ENCODE data around the gene SUN2. TPM values are rescaled to one million over a fixed set of nuclear protein-coding genes. Genes with fewer than 3 reads are reported as not detected.

The SUN2 gene
- total and polyA plus RNA-seq, 2 of the 13 experiments (the other 11 are each of a cell fraction or from before 2014, with no cell fraction given): 45.6 to 56.6 TPM

DNA sequence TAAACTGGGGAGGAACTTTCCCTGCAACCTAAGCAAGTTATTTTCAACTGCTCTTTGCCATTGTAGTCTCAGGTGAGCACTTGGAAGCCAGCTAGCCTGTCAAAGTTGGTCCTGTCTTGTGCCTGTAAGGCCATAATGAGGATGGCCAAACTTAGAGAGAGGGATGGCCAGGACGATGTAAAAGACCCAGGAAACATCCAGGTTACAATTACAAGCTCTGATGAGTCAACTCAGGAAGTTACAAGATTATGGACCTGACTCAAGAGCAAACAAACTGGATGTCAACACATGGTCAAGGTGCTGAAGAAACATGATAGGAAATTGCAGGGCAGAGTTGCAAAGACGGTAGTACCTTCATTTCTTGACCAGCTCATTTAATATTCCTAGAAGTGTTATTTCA lies 48.5 kb downstream of the SUN2 start (continued):
- TF ChIP-seq, protein P1, sequence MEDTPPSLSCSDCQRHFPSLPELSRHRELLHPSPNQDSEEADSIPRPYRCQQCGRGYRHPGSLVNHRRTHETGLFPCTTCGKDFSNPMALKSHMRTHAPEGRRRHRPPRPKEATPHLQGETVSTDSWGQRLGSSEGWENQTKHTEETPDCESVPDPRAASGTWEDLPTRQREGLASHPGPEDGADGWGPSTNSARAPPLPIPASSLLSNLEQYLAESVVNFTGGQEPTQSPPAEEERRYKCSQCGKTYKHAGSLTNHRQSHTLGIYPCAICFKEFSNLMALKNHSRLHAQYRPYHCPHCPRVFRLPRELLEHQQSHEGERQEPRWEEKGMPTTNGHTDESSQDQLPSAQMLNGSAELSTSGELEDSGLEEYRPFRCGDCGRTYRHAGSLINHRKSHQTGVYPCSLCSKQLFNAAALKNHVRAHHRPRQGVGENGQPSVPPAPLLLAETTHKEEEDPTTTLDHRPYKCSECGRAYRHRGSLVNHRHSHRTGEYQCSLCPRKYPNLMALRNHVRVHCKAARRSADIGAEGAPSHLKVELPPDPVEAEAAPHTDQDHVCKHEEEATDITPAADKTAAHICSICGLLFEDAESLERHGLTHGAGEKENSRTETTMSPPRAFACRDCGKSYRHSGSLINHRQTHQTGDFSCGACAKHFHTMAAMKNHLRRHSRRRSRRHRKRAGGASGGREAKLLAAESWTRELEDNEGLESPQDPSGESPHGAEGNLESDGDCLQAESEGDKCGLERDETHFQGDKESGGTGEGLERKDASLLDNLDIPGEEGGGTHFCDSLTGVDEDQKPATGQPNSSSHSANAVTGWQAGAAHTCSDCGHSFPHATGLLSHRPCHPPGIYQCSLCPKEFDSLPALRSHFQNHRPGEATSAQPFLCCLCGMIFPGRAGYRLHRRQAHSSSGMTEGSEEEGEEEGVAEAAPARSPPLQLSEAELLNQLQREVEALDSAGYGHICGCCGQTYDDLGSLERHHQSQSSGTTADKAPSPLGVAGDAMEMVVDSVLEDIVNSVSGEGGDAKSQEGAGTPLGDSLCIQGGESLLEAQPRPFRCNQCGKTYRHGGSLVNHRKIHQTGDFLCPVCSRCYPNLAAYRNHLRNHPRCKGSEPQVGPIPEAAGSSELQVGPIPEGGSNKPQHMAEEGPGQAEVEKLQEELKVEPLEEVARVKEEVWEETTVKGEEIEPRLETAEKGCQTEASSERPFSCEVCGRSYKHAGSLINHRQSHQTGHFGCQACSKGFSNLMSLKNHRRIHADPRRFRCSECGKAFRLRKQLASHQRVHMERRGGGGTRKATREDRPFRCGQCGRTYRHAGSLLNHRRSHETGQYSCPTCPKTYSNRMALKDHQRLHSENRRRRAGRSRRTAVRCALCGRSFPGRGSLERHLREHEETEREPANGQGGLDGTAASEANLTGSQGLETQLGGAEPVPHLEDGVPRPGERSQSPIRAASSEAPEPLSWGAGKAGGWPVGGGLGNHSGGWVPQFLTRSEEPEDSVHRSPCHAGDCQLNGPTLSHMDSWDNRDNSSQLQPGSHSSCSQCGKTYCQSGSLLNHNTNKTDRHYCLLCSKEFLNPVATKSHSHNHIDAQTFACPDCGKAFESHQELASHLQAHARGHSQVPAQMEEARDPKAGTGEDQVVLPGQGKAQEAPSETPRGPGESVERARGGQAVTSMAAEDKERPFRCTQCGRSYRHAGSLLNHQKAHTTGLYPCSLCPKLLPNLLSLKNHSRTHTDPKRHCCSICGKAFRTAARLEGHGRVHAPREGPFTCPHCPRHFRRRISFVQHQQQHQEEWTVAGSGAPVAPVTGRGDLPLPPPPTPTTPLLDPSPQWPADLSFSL (CRISPR knock-in tag; IDR thresholded peaks at IDR 0.05): no peak
- TF ChIP-seq KLF16 (CRISPR knock-in tag; IDR thresholded peaks at IDR 0.05) (peak in 1 of 2 experiments; percentile 71; a peak in 1 of 4 replicates), GATAD2A (CRISPR knock-in tag; IDR thresholded peaks at IDR 0.05) (peak; percentile 81), FOXO1 (CRISPR knock-in tag; IDR thresholded peaks at IDR 0.05) (peak; percentile 81), MYNN (CRISPR knock-in tag; IDR thresholded peaks at IDR 0.05; ENCODE audit: low read depth) (no peak), RXRB (CRISPR knock-in tag; IDR thresholded peaks at IDR 0.05; ENCODE audit: borderline replicate concordance) (peak; percentile 48; the same call in 1 of the 2 replicates), CHD4 (IDR thresholded peaks at IDR 0.05; ENCODE audit: borderline replicate concordance, low read length) (no peak), ATAD3A (CRISPR knock-in tag; IDR thresholded peaks at IDR 0.05) (no peak), ZNF766 (CRISPR knock-in tag; IDR thresholded peaks at IDR 0.05; ENCODE audit: borderline replicate concordance) (no peak), RFX3 (CRISPR knock-in tag; IDR thresholded peaks at IDR 0.05) (no peak), ZBTB7A (CRISPR knock-in tag; IDR thresholded peaks at IDR 0.05) (no peak)
- TF ChIP-seq, protein P2, sequence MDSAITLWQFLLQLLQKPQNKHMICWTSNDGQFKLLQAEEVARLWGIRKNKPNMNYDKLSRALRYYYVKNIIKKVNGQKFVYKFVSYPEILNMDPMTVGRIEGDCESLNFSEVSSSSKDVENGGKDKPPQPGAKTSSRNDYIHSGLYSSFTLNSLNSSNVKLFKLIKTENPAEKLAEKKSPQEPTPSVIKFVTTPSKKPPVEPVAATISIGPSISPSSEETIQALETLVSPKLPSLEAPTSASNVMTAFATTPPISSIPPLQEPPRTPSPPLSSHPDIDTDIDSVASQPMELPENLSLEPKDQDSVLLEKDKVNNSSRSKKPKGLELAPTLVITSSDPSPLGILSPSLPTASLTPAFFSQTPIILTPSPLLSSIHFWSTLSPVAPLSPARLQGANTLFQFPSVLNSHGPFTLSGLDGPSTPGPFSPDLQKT (CRISPR knock-in tag; IDR thresholded peaks at IDR 0.05; ENCODE audit: borderline replicate concordance): no peak
- TF ChIP-seq, protein P3, sequence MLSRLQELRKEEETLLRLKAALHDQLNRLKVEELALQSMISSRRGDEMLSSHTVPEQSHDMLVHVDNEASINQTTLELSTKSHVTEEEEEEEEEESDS (CRISPR knock-in tag; IDR thresholded peaks at IDR 0.05; ENCODE audit: borderline replicate concordance): no peak
- TF ChIP-seq, protein P4, sequence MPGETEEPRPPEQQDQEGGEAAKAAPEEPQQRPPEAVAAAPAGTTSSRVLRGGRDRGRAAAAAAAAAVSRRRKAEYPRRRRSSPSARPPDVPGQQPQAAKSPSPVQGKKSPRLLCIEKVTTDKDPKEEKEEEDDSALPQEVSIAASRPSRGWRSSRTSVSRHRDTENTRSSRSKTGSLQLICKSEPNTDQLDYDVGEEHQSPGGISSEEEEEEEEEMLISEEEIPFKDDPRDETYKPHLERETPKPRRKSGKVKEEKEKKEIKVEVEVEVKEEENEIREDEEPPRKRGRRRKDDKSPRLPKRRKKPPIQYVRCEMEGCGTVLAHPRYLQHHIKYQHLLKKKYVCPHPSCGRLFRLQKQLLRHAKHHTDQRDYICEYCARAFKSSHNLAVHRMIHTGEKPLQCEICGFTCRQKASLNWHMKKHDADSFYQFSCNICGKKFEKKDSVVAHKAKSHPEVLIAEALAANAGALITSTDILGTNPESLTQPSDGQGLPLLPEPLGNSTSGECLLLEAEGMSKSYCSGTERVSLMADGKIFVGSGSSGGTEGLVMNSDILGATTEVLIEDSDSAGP (CRISPR knock-in tag; IDR thresholded peaks at IDR 0.05; ENCODE audit: borderline replicate concordance): no peak
- TF ChIP-seq, protein P5, sequence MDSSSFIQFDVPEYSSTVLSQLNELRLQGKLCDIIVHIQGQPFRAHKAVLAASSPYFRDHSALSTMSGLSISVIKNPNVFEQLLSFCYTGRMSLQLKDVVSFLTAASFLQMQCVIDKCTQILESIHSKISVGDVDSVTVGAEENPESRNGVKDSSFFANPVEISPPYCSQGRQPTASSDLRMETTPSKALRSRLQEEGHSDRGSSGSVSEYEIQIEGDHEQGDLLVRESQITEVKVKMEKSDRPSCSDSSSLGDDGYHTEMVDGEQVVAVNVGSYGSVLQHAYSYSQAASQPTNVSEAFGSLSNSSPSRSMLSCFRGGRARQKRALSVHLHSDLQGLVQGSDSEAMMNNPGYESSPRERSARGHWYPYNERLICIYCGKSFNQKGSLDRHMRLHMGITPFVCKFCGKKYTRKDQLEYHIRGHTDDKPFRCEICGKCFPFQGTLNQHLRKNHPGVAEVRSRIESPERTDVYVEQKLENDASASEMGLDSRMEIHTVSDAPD (CRISPR knock-in tag; IDR thresholded peaks at IDR 0.05): no peak
- TF ChIP-seq, protein P6, sequence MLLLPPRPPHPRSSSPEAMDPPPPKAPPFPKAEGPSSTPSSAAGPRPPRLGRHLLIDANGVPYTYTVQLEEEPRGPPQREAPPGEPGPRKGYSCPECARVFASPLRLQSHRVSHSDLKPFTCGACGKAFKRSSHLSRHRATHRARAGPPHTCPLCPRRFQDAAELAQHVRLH (CRISPR knock-in tag; IDR thresholded peaks at IDR 0.05; ENCODE audit: borderline replicate concordance, low read depth): peak; percentile 36; the same call in 1 of the 2 replicates
- TF ChIP-seq, protein P7, sequence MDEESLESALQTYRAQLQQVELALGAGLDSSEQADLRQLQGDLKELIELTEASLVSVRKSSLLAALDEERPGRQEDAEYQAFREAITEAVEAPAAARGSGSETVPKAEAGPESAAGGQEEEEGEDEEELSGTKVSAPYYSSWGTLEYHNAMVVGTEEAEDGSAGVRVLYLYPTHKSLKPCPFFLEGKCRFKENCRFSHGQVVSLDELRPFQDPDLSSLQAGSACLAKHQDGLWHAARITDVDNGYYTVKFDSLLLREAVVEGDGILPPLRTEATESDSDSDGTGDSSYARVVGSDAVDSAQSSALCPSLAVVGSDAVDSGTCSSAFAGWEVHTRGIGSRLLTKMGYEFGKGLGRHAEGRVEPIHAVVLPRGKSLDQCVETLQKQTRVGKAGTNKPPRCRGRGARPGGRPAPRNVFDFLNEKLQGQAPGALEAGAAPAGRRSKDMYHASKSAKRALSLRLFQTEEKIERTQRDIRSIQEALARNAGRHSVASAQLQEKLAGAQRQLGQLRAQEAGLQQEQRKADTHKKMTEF (CRISPR knock-in tag; IDR thresholded peaks at IDR 0.05): peak; percentile 50; the same call in 1 of the 2 replicates

Data from HepG2 (cell line).